HEK293 (cell line): Measurements from ENCODE around the gene DKKL1.

ENCODE experiments used
- CTCF ChIA-PET: fragments of 350-600 bp; formaldehyde crosslinking; extraction: SDS; loops from one replicate; lab custom pipeline; 2021; ENCODE audit warnings: antibody characterized with exemption; lab: Yijun Ruan, JAX
- POLR2A ChIA-PET: fragments of 300-600 bp; formaldehyde crosslinking; extraction: SDS; loops from one replicate; lab custom pipeline; 2020; ENCODE audit warnings: antibody characterized with exemption, inconsistent platforms; lab: Yijun Ruan, JAX
- H3K27ac ChIP-seq: fragments of 200-500 bp; sonication (Bioruptor generic); 2 replicates; pipeline ENCODE4 v1.5.1; 2014; ENCODE audit warnings: low read depth, low read length, control low read depth, inconsistent platforms; ENCODE audit errors: extremely low read depth
- H3K36me3 ChIP-seq, 2 experiments: fragments of 200-500 bp in 1 of 2; sonication (Bioruptor generic) in 1 of 2; 1 replicate in 1 of 2; 2 replicates in 1 of 2; pipeline ENCODE4 v1.5.1; 2014 to 2017; ENCODE audit warnings: inconsistent platforms in 2 of 2, low read length in 2 of 2; ENCODE audit not compliant: control insufficient read depth in 2 of 2, insufficient read depth in 1 of 2
- H3K4me1 ChIP-seq: fragments of 200-500 bp; sonication (Bioruptor generic); 2 replicates; pipeline ENCODE4 v1.5.1; 2014; ENCODE audit warnings: mild to moderate bottlenecking, low read length, inconsistent platforms; ENCODE audit not compliant: control insufficient read depth, insufficient read depth
- H3K4me3 ChIP-seq: 2 replicates; pipeline ENCODE4 v1.5.1; 2011; ENCODE audit warnings: low read depth, mild to moderate bottlenecking, control low read depth, low read length, moderate library complexity
- H3K9me3 ChIP-seq: fragments of 200-500 bp; sonication (Bioruptor generic); 2 replicates; pipeline ENCODE4 v1.5.1; 2014; ENCODE audit warnings: low read depth, low read length, inconsistent platforms; ENCODE audit not compliant: control insufficient read depth, insufficient read depth
- HOXA7 ChIP-seq: sonication (generic); formaldehyde crosslinking; IDR thresholded peaks from 2 replicates; pipeline ENCODE4 v1.8.1; 2022; ENCODE audit warnings: missing genetic modification reagents, borderline replicate concordance
- ZFHX2 ChIP-seq: fragments of 450-650 bp; formaldehyde crosslinking; conservative IDR thresholded peaks from 2 replicates; pipeline ENCODE4 v1.5.1; 2016; ENCODE audit warnings: missing biosample characterization, missing genetic modification characterization
- ZFP69B ChIP-seq: fragments of 450-650 bp; formaldehyde crosslinking; IDR thresholded peaks from 2 replicates; pipeline ENCODE4 v1.5.1; 2016; ENCODE audit warnings: missing biosample characterization, missing genetic modification characterization
- ZIC2 ChIP-seq: fragments of 450-650 bp; formaldehyde crosslinking; IDR thresholded peaks from 2 replicates; pipeline ENCODE4 v1.5.1; 2016; ENCODE audit warnings: missing biosample characterization, missing genetic modification characterization
- ZNF10 ChIP-seq: fragments of 450-650 bp; formaldehyde crosslinking; IDR thresholded peaks from 2 replicates; pipeline ENCODE4 v1.5.1; 2017; ENCODE audit warnings: missing biosample characterization, missing genetic modification characterization
- ZNF335 ChIP-seq: fragments of 450-650 bp; formaldehyde crosslinking; conservative IDR thresholded peaks from 2 replicates; pipeline ENCODE4 v1.5.1; 2016; ENCODE audit warnings: missing biosample characterization, missing genetic modification characterization
- ZNF350 ChIP-seq: fragments of 450-650 bp; formaldehyde crosslinking; IDR thresholded peaks from 2 replicates; pipeline ENCODE4 v1.5.0; 2017; ENCODE audit warnings: missing biosample characterization, mild to moderate bottlenecking, missing genetic modification characterization
- ZNF366 ChIP-seq: fragments of 450-650 bp; formaldehyde crosslinking; conservative IDR thresholded peaks from 2 replicates; pipeline ENCODE4 v1.5.1; 2016; ENCODE audit warnings: missing biosample characterization, missing genetic modification characterization
- ZNF544 ChIP-seq: fragments of 450-650 bp; formaldehyde crosslinking; IDR thresholded peaks from 2 replicates; pipeline ENCODE4 v1.5.0; 2017; ENCODE audit warnings: missing biosample characterization, missing genetic modification characterization
- ZNF560 ChIP-seq: fragments of 450-650 bp; formaldehyde crosslinking; IDR thresholded peaks from 2 replicates; pipeline ENCODE4 v1.5.1; 2017; ENCODE audit warnings: missing biosample characterization, missing genetic modification characterization, borderline replicate concordance
- ZNF561 ChIP-seq: fragments of 450-650 bp; IDR thresholded peaks from 2 replicates; pipeline ENCODE4 v1.5.1; 2018; ENCODE audit warnings: missing biosample characterization, missing genetic modification characterization, borderline replicate concordance
- ZNF610 ChIP-seq: fragments of 450-650 bp; formaldehyde crosslinking; IDR thresholded peaks from 2 replicates; pipeline ENCODE4 v1.5.1; 2016; ENCODE audit warnings: missing biosample characterization, missing genetic modification characterization, borderline replicate concordance
- ZNF701 ChIP-seq: fragments of 450-650 bp; formaldehyde crosslinking; IDR thresholded peaks from 2 replicates; pipeline ENCODE4 v1.5.1; 2016; ENCODE audit warnings: missing biosample characterization, missing genetic modification characterization
- ZXDB ChIP-seq: fragments of 450-650 bp; formaldehyde crosslinking; IDR thresholded peaks from 2 replicates; pipeline ENCODE4 v1.5.1; 2016; ENCODE audit warnings: missing biosample characterization, missing genetic modification characterization
- TF ChIP-seq, protein P1 (sequence below): fragments of 450-650 bp; formaldehyde crosslinking; IDR thresholded peaks from 2 replicates; pipeline ENCODE4 v1.5.1; 2016; ENCODE audit warnings: missing biosample characterization, missing genetic modification characterization
- TF ChIP-seq, protein P2 (sequence below): fragments of 450-650 bp; formaldehyde crosslinking; IDR thresholded peaks from 2 replicates; pipeline ENCODE4 v1.5.1; 2017; ENCODE audit warnings: missing biosample characterization, missing genetic modification characterization
- TF ChIP-seq, protein P3 (sequence below): fragments of 450-650 bp; formaldehyde crosslinking; conservative IDR thresholded peaks from 2 replicates; pipeline ENCODE4 v1.5.1; 2016; ENCODE audit warnings: low read depth, missing biosample characterization, missing genetic modification characterization
- TF ChIP-seq, protein P4 (sequence below): fragments of 450-650 bp; formaldehyde crosslinking; IDR thresholded peaks from 2 replicates; pipeline ENCODE4 v1.5.1; 2016; ENCODE audit warnings: missing biosample characterization, missing genetic modification characterization

DKKL1 gene

DNA sequence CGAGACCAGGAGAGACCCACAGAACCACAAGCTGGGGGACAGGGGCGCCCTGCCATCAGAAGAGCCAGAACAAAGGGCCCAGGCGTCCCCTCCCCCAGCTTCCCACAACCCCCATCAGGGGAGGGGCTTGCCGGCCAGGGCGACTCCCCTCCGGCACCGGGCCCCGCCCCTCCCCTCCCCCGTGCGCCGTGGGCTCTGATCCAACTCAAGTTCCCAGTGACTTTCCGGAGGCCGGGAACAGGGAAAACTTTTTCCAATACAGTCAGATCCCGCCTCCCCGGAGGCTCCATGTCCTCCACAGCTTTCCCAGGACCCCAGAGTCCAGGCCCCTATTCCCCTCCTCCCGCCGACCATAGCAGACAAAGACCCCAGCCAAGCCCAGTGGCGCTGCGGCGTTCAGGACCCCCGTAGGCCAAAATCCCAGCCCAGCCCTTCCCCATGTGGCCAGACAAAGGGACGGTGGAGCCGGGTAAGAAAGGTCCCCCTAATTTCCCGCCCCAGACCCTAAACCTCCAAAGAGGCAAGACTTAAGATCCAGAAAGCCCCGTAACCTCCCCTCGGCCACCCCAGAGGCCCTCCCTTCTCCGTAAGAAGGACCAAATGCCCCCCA lies 2.1 kb upstream of the DKKL1 start (continued):
- TF ChIP-seq, protein P1, sequence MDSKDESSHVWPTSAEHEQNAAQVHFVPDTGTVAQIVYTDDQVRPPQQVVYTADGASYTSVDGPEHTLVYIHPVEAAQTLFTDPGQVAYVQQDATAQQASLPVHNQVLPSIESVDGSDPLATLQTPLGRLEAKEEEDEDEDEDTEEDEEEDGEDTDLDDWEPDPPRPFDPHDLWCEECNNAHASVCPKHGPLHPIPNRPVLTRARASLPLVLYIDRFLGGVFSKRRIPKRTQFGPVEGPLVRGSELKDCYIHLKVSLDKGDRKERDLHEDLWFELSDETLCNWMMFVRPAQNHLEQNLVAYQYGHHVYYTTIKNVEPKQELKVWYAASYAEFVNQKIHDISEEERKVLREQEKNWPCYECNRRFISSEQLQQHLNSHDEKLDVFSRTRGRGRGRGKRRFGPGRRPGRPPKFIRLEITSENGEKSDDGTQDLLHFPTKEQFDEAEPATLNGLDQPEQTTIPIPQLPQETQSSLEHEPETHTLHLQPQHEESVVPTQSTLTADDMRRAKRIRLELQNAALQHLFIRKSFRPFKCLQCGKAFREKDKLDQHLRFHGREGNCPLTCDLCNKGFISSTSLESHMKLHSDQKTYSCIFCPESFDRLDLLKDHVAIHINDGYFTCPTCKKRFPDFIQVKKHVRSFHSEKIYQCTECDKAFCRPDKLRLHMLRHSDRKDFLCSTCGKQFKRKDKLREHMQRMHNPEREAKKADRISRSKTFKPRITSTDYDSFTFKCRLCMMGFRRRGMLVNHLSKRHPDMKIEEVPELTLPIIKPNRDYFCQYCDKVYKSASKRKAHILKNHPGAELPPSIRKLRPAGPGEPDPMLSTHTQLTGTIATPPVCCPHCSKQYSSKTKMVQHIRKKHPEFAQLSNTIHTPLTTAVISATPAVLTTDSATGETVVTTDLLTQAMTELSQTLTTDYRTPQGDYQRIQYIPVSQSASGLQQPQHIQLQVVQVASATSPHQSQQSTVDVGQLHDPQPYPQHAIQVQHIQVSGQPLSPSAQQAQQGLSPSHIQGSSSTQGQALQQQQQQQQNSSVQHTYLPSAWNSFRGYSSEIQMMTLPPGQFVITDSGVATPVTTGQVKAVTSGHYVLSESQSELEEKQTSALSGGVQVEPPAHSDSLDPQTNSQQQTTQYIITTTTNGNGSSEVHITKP (tag by site-specific recombination): peak; percentile 52
- TF ChIP-seq, protein P2, sequence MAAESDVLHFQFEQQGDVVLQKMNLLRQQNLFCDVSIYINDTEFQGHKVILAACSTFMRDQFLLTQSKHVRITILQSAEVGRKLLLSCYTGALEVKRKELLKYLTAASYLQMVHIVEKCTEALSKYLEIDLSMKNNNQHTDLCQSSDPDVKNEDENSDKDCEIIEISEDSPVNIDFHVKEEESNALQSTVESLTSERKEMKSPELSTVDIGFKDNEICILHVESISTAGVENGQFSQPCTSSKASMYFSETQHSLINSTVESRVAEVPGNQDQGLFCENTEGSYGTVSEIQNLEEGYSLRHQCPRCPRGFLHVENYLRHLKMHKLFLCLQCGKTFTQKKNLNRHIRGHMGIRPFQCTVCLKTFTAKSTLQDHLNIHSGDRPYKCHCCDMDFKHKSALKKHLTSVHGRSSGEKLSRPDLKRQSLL (tag by site-specific recombination): peak; percentile 88
- no peak for TF ChIP-seq HOXA7 (CRISPR knock-in tag)
- TF ChIP-seq ZNF610: 0 out of 2 replicates have a peak, but pooled peaks have one; percentile 29
- 0 out of 2 replicates have a peak, but pooled peaks have one; percentile 6 for TF ChIP-seq ZXDB (tag by site-specific recombination)
- TF ChIP-seq ZIC2 (tag by site-specific recombination): 0 out of 2 replicates have a peak, but pooled peaks have one; percentile 13
- peak; percentile 36; the same call in 1 of the 2 replicates for TF ChIP-seq ZNF561 (tag by site-specific recombination)

DNA sequence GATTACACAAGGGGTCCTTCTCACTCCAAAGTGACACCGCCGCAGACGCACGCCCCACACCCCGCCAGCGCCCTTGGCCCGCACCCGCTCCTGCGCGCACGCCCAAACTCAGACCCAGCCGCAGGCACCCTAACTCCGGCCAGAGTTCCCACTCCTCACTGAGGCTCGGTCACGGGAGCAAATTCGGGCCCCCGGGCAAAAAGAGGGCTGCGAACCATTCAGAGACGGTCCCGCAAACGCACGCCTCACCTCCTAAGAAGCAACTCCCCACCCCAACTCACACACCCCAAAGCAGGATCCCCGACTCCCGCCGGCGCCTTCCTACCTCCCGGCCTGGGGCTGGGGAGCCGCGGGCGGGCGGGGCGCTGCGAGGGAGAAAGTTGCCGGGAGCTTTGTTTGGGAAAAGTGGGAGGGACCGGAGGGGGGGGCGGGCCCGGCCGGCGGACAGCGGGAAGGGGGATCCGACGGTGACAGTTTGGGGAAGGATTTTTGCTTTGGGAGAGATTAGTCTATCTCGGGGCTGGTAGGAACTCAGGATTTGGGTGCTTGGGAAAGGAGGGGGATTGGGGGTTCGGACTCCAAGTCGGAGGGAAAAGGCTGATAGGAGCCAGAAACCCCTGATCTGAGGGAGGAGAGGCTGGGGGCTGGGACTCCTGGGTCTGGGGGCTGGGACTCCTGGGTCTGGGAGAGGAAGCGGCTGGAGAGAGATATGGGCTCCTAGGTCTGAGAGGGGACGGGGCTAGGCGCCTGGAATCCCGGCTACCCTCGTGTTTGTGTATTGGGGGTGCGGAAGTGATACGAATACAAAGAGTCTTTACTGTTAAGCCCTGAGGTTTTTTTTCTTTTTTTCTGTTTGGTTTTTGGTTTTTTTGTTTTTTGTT lies 1.4 kb upstream of the DKKL1 start, which contains the start of gene TEAD2:
Gene TEAD2 (minus strand): TSS at position 369 of the 881 bp plus-strand sequence. CDS start 2,341 bp downstream, outside the sequence.
- H3K4me3 ChIP-seq: peak within 1 kb of the TSS; percentile 77
- peak within 1 kb of the TSS; percentile 83 for H3K27ac ChIP-seq
- peaks cover 14 to 16% of the 10 kb centered on the region in 2 experiments for H3K36me3 ChIP-seq
- no peaks in the 10 kb centered on the region for H3K9me3 ChIP-seq
- CTCF ChIA-PET: interaction anchor here (0.6 to 1.0 kb wide), 3 partner anchors 13 to 135 kb away, joined by 3 to 4 read pairs (median 3); no protein-coding TSS in a partner anchor
- POLR2A ChIA-PET: interaction anchor here (0.7 to 2.0 kb wide), 6 partner anchors 14 to 213 kb away, joined by 3 to 6 read pairs (median 4); partner anchors contain the start of genes ALDH16A1 and PIH1D1
- H3K4me1 ChIP-seq: peaks cover 14% of the 10 kb centered on the region
- TF ChIP-seq ZNF561 (tag by site-specific recombination) (no peak; the same call in 1 of the 2 replicates), ZFP69B (tag by site-specific recombination) (no peak), ZNF544 (tag by site-specific recombination) (no peak), ZNF366 (tag by site-specific recombination) (no peak), ZNF335 (tag by site-specific recombination) (peak; percentile 93), ZNF560 (tag by site-specific recombination) (no peak), ZNF350 (tag by site-specific recombination) (no peak), ZNF10 (tag by site-specific recombination) (no peak), ZFHX2 (tag by site-specific recombination) (peak; percentile 19; the same call in 1 of the 2 replicates), ZNF701 (no peak)
- TF ChIP-seq, protein P3, sequence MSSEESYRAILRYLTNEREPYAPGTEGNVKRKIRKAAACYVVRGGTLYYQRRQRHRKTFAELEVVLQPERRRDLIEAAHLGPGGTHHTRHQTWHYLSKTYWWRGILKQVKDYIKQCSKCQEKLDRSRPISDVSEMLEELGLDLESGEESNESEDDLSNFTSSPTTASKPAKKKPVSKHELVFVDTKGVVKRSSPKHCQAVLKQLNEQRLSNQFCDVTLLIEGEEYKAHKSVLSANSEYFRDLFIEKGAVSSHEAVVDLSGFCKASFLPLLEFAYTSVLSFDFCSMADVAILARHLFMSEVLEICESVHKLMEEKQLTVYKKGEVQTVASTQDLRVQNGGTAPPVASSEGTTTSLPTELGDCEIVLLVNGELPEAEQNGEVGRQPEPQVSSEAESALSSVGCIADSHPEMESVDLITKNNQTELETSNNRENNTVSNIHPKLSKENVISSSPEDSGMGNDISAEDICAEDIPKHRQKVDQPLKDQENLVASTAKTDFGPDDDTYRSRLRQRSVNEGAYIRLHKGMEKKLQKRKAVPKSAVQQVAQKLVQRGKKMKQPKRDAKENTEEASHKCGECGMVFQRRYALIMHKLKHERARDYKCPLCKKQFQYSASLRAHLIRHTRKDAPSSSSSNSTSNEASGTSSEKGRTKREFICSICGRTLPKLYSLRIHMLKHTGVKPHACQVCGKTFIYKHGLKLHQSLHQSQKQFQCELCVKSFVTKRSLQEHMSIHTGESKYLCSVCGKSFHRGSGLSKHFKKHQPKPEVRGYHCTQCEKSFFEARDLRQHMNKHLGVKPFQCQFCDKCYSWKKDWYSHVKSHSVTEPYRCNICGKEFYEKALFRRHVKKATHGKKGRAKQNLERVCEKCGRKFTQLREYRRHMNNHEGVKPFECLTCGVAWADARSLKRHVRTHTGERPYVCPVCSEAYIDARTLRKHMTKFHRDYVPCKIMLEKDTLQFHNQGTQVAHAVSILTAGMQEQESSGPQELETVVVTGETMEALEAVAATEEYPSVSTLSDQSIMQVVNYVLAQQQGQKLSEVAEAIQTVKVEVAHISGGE (tag by site-specific recombination): no peak
- TF ChIP-seq, protein P4, sequence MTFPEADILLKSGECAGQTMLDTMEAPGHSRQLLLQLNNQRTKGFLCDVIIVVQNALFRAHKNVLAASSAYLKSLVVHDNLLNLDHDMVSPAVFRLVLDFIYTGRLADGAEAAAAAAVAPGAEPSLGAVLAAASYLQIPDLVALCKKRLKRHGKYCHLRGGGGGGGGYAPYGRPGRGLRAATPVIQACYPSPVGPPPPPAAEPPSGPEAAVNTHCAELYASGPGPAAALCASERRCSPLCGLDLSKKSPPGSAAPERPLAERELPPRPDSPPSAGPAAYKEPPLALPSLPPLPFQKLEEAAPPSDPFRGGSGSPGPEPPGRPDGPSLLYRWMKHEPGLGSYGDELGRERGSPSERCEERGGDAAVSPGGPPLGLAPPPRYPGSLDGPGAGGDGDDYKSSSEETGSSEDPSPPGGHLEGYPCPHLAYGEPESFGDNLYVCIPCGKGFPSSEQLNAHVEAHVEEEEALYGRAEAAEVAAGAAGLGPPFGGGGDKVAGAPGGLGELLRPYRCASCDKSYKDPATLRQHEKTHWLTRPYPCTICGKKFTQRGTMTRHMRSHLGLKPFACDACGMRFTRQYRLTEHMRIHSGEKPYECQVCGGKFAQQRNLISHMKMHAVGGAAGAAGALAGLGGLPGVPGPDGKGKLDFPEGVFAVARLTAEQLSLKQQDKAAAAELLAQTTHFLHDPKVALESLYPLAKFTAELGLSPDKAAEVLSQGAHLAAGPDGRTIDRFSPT (tag by site-specific recombination): no peak
- TF ChIP-seq, protein P1 (tag by site-specific recombination): peak; percentile 61; the same call in 1 of the 2 replicates
